ENCODE data around the gene CYB561D1.

GRCh38 chr1:109485001-109485400 is 8.9 kb upstream of the CYB561D1 start:
- TF ChIP-seq EZH2 (IDR thresholded peaks at IDR 0.05; ENCODE audit: borderline replicate concordance, low read length) (no peak), CTCF (IDR thresholded peaks at IDR 0.05; ENCODE audit: low read length) (no peak)
